Testis (tissue), 2 donors: ENCODE measurements around the gene CYSLTR1.

Source experiments
- CTCF ChIP-seq, 3 experiments: fragments of 450-650 bp in 2 of 3; fragments of 200-600 bp in 1 of 3; sonication (generic) in 1 of 3; IDR thresholded peaks; one replicate each; pipeline ENCODE4 v1.5.1; 2016 to 2019; ENCODE audit warnings: antibody characterized with exemption in 3 of 3, mild to moderate bottlenecking in 2 of 3, moderate library complexity in 1 of 3
- POLR2A ChIP-seq: fragments of 450-650 bp; IDR thresholded peaks from one replicate; pipeline ENCODE4 v1.6.1; 2017; ENCODE audit warnings: antibody characterized with exemption, mild to moderate bottlenecking, moderate library complexity

GRCh38 chrX:78321809-78322208 is 5.6 kb downstream of the CYSLTR1 start:
- TF ChIP-seq CTCF (IDR thresholded peaks at IDR 0.05) (no peak), POLR2A (no peak)
